CD4-positive, alpha-beta T cell treated with Interferon gamma for 1 hour (primary cell): ENCODE data around the gene TTC7B.

Source experiments
- DNase-seq: peaks from one replicate; pipeline ENCODE4 v3.0.0-alpha.2; 2020

TTC7B gene

DNA sequence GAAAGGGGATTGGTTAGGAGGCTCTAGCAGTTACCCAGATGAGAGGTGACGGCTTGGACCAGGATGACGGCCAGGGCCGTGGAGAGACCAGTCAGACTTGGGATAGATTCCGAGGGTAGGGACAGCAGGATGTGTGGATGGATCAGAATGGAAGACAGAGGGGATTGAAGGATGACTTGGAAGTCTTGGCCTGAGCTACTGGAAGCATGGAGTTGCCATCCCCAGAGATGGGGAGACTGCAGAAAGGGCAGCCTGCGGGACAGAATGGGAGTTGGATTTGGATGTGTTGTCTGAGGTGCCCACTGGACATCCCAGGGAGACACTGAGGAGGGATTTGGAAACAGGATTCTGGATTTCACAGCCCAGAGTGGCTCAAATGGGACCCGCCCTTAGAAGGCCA is 317.1 kb downstream of the TTC7B start:
- DNase-seq: no peak

DNA sequence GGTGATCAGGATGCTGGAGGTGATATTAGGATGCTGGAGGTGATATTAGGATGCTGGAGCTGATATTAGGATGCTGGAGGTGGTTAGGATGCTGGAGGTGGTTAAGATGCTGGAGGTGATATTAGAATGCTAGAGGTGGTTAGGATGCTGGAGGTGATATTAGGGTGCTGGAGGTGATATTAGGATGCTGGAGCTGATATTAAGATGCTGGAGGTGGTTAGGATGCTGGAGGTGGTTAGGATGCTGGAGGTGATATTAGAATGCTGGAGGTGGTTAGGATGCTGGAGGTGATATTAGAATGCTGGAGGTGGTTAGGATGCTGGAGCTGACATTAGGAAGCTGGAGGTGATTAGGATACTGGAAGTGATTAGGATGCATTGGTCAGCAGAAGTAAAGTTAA is 318.0 kb downstream of the TTC7B start:
- no peak for DNase-seq

DNA sequence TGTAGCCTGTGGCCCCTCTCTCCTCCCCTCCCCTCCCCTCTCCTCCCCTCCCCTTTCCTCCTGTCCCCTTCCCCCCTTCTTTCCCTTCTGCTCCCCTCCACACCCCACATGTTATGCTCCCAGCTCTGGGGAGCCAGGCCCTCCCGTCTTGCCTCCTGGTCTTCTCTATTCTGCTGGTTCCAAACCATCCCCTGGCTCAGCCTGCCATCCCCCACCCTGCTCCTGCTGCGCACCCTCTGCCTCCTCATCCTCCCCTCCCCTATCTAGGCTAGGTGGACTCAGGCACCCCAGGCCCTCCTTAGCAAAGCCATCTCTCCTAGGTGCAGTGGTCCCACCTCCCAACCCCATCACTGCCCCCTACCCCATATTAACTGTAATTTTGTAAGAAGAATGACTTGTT is 319.9 kb downstream of the TTC7B start:
- DNase-seq: no peak

DNA sequence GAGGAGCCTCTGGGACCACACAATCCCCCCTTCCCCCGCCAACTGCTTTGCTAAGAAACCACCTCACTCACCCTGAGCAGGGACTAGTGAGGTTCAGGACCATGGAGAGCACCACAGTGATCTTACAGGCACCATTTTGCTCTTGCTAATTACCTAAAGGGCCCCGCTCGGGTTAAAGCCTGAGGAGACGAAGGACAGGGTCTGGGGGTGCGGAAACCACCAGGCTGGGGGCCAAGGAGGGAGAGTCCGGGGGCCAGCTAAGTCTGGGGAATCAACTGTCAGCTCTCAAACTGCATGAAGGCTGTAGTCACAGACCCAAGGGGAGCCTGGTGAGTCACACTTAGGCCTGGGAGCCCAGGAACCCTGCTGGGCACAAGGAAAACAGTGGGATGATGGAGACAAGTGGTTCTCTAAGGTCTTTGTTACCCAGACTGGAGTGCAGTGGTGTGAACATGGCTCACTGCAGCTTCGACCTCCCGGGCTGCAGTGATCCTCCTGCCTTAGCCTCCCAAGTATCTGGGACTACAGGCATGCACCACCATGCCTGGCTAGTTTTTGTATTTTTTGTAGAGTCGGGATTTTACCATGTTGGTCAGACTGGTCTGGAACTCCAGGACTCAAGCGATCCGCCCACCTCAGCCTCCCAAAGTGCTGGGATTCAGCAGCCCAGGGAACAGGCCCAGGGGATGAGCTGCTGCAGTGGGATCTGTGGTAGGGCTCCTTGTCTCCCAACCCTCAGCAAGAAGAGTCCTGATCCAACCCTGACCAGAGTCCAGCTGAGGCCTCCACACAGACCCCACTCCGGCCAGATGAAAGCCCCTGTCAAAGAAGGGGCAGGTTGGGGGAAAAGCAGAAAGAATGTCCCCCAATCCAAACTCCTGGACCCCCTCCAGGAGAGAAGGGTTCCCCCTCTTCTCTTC is 320.6 kb downstream of the TTC7B start:
- DNase-seq: no peak

DNA sequence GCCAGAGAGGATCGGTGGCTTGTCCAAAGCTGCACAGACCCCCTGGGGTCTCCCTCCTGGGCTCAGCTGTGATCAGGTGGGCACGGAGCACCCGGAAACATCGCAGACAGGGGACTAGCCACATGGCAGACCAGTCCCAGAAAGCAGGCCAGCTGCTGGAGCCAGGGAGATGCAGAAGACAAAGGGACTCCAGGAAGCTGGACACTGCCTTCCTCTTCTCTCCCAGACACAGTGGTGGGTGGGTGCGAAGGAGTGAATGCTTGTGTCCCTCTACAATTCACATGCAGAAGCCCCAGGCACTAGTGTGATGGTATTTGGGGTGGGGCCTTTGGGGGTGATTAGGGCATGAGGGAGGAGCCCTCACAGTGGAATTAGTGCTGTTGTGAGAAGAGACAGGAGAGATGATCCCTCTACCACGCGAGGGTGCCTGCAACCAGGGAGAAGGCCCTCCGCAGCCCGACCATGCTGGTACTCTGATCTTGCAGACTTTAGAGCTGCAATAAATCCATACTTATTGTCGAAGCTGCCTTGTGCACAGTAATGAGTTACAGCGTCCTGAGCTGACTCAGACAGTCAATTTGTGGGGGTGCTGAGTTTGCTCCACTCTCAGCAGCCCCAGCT is 324.2 kb downstream of the TTC7B start:
- no peak for DNase-seq

DNA sequence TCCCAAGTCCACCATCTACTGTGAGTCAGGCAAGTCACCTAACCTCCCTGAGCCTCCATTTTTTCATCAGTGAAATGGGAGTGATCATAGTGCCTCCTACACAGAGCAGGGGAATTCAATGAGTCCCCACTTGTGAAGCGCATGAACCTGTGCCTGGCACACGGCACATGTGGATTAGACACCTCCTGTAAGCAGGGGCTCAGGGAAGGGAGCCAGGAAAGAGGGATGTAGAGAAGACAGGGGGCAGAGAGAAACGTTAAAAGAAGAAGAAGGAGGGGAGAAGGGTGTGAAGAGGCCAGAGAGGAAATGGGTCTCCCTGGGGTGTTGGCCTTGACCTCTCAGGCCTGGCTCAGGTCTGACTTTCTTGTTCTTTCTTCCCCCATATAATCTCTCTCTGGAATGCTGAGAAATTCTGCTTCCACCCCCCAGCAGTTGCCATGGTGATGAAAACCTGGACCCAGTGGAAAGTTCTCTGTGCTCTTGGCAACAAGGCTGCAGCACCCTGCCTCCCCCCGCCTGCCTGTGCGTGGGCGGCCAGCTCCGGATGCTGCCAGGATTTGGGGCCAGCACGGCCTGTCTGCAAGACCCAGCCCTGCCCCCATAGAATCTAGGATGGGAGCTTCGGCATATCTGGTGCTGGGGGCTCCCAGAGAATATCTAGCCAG is 324.9 kb downstream of the TTC7B start:
- no peak for DNase-seq

DNA sequence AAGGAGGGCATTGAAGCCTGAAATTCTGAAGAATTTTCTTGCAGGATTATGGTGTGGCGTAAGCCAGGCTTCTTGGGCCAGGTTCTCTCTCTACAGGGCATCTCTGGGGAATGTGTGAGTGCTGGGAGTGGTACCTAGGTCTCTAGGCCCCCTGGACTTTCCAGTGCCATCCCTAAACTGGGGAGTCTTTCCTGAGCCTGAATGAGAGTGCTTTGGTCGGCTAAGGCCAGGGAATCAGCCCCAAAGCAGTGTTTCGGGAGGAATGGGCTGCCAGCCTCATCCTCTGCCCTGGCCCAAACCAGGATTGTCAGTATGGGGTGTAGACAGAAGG is 325.5 kb downstream of the TTC7B start:
- no peak for DNase-seq

DNA sequence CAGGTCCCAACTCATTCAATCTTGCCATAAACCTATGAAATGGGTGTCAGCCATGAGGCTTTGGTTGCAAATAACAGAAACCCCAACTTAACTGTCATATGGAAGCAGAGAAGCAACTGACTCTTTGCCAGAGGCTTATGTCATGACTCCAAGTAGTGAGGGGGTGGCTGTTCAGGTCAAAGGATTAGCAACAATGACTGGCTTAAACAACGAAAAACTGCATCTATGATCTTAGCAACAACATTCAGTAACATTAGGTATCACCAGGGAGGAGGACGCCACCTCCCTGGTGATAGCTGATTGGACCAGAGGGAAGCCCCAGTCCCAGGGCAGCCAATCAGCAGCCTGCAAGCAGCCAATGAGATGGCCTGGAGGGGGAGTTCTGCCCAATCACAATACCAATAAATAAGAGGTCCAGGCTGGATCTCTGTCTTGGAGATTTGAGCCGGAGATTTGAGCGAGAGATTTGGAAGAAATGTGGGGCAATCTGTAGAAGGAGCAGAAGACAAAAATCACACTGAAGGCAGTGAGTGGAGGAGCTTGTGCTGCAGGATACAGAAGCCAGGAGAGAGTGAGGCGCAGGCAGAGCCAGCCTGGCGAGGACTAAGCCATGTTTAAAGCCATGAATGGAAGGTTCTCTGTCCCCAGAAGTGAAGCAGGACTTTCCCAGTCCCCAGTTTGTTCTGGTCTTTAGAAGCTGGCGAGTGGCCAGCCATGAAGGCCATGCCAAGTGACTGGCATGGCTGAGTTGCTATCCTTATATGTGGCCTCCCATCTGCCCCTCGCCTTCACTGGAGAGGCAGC is 326.1 kb downstream of the TTC7B start:
- DNase-seq: no peak

DNA sequence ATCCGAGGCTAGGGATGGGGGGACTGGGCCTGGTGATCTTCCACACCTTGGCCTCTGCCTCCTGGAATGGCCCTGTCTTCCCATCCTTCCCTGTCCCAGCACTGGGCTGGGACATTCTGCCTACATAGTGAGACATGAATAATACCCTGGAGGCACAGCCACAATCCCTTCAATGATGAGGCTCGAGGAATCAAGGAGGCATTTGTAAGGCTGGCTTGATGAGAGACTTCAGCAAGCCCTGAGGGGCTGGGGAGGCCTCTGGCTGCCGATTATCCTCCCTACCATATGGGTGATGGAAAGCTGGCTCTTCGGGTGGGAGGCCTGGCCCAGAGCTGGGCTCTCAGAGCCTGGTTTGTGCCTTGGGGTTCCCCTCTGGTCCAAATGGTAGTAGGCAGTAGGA is 326.9 kb downstream of the TTC7B start:
- DNase-seq: no peak

DNA sequence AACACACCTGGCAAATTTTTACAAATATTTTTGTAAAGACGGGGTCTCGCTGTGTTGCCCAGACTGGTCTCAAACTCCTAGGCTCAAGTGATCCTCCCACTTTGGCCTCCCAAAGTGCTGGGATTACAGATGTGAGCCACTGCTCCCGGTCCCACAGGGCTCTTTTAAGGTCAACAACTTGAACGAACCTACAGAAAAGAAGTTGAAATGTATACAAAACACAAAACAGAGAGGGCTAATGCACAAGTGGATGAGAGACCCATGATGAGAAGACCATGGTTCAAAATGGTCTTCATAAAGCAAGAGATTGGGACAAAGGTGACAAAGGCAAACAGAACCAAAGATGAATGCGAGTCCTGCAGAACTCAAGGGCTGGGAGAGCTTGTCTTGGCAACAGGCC is 328.0 kb downstream of the TTC7B start:
- no peak for DNase-seq

DNA sequence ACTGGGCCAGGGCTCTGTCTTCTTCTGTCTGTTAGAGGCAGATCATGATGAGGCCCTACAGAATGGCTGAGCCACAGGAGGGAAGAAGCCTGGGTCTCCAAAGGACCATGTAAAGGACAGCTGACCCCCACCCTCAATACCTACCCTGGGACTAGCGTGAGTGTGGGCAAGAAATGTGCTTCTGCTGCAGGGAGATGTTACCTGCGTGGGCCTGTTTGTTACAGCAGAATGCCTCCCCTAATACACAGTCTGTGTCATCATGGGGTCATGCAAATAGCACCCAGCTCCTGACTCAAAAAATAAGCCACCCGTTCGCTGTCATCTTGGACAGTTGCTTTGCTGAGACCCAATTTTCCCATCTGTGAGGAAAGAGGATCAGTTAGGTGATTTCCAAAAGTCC is 328.8 kb downstream of the TTC7B start:
- DNase-seq: no peak

DNA sequence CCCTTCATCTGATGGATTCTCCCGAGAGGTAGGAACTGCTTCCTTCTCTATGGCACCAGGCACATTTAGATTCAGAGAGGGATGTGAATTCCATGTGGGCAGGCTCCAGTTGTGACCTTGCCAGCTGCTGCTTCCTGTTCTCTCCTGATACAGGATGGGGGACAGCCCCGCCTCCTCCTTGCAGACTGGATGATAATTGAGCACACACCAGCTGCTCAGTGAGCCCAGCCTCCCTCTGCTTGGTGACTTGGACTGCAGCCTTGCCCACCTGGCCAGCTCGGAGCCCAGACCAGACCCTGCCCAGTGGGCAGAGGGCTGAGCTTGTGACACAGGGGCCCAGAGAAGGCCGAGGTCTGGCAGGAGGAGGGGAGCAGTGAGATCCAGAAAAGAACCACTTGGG is 329.2 kb downstream of the TTC7B start:
- DNase-seq: no peak

DNA sequence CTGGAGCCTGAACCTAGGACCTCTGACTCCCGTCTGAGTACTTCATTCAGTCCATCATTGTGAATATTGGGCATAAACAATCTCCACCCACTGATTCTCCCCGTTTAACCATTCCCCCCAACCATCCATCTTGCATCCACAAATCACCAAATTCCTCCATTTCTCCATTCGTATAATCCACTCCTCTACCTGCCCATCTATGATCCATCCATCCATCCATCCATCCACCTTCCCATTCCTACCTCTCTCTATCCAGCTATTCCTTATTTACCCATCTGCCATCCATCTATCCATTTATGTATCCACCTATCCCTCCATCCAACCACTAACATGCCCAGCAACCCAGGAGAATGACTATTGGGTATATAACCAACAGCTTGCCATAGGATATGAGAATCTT is 331.9 kb downstream of the TTC7B start:
- no peak for DNase-seq

DNA sequence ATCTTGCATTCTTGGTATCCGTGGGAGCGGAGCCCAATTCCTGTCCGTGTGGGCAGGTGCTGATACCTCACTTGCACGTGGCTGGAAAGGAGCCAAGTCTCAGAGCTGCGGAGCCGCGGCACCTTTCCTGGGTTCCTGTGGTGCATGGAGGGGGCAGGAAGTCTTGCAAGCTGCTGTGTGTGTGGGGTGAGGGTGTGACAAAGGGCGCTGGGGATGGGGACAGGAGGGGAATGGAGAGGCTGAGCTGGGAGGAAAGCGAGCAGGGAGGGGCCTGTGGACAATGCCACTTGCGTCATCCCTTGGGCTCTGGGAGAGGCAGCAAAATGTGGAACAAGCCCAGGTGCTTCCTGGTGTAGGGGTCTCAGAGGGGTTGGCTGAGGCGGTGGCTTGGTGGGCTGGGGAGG is 332.7 kb downstream of the TTC7B start:
- DNase-seq: no peak

DNA sequence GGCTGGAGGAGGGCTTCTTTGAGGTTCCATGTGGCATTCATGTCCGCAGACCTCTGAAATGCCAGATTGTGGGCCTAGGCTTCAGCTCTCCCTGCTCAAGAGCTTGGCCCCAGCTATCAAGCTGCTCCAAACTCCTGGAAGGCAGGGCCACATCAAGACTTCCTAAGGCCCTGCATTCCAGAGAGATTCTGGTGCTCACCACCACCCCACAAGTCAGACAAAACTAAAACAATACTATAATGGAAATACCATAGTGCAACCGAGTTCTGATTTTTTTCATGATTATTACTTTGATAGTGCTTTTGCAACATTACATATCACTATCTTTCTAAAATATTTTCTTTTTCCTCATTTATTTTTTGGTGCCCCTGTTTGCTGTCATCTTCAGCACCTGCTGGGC is 333.1 kb downstream of the TTC7B start:
- DNase-seq: no peak

DNA sequence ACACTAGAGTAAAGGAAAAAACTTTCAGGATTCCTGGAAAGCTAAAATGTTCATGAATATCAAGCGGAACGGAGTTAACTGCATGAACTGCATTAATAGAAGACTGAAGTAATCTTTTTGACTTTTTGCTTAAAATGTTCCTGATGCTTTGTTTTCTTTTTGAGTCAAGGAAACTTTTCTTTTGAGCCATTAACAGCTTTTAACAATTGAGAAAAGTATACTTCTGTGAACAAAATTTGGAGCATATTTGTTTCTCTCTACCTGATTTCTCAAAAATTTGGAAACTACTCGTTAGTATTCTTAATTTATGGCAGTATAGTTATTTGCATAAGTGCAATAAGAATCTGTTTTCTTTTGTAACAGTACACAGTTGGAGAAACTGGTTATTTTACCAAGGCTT is 340.9 kb downstream of the TTC7B start:
- no peak for DNase-seq
